GM21423 (cell line): Measurements from ENCODE around the gene ST3GAL6.

ENCODE experiments used
- ATAC-seq: cut with Tn5 transposase; IDR thresholded peaks from one replicate; pipeline ENCODE4 v1.9.1; 2021; ENCODE audit warnings: mild to moderate bottlenecking, moderate library complexity; ENCODE audit not compliant: unreplicated experiment

ST3GAL6 gene

DNA sequence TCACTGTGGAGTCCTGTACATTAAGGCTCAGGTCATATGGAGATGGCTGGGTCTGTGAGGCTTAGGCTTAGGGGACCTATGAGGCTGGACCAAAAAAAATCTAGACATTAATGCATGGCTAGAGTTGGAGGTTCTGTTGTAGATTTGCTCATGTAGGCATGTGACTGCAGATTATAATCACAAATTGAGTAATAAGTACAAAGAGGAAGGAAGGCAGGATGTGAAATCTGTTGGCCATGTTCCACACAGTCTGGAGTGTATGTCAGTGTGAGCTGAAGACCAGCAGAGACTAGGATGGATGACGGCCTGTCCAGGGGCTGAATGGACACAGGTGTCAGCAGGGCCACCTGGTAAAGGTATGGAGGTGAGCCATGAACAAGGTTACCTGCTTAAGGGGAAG is at the start of gene ST3GAL6:
TSS of gene ST3GAL6 (plus strand) at position 265 of the 400 bp plus-strand sequence. CDS start 5,101 bp downstream, outside the sequence.
- ATAC-seq, result no peak

DNA sequence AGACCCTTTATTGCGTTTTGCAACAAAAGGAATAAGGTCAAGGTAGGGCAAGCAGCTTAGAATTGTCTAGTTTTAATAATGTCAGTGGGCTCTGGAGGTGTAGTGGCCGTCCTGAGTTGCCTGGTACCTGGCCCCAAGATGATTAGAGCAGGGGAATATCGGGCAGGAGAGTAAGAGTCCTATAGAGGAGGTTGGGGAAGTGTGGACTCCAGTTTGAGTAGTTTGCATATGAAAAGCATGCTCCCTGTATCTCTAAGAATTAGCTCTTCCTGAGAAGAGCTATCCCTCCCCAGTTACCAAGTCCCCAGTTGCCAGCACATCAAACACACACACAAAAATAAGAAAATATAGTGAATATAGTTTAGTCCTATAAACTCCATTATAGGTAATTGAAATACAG is 49.2 kb upstream of the ST3GAL6 start:
- no peak for ATAC-seq

- no peak for ATAC-seq
These were observed 45.6 kb upstream of the ST3GAL6 start for GRCh38 chr3:98717584-98717983.

GRCh38 chr3:98718730-98719129 is 44.4 kb upstream of the ST3GAL6 start:
- ATAC-seq, result no peak

DNA sequence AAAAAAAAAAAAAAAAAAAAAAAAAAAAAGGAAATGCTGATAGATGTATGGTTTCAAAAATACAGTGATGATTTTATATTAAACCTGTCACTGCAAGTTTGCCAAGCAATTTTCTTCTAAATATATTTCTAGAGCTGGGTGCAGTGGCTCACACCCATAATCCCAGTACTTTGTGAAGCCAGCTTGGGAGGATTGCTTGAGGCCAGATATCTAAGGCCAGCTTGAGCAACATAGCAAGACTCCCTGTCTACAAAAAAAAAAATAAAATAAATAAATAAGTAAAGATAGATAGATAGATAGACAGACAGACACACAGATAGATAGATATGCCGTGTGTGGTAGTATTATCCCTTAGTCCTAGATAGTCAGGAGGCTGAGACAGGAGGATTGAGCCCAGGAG is 41.4 kb upstream of the ST3GAL6 start:
- ATAC-seq, result no peak

- ATAC-seq, result no peak
These were observed 40.8 kb upstream of the ST3GAL6 start for GRCh38 chr3:98722389-98722788.

- no peak for ATAC-seq
These were observed 37.8 kb upstream of the ST3GAL6 start for GRCh38 chr3:98725352-98725751.

DNA sequence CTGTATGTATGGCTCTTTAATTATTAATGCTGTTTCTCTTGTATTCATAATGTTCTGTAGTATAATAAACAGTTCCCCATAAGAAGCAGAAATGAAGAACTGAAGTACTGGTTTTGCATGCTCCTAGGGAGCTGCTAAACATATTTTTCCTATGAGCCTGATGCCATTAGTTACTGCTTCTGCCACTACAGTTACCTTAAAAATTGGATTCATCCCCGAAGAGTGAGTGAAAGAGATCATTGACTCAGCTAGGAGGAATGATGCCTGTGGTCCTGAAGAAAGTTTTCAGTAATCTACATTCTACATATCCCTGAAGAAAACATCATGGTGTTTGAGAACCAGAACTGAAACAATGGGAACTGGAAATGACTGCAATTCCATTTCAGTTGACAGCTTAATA is 37.1 kb upstream of the ST3GAL6 start:
- ATAC-seq, result no peak

DNA sequence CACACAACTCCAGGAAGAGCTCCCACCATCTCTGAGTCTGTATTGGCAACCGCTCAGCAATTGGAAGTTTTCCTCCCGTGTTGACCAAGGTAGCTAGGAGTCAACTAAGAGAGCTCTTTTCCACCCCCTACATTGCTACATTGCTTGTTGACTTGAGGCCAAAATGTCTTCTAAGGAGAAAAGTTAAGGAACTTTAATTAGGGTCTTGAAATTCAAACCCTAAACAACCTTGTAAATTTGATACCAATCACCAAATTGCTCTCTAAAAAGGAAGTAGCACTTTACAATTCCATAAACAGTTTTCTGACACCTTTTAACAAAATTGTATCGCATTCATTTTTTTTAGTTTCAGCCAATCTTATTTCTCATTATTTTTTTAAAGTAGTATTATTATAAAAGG is 35.5 kb upstream of the ST3GAL6 start:
- no peak for ATAC-seq

DNA sequence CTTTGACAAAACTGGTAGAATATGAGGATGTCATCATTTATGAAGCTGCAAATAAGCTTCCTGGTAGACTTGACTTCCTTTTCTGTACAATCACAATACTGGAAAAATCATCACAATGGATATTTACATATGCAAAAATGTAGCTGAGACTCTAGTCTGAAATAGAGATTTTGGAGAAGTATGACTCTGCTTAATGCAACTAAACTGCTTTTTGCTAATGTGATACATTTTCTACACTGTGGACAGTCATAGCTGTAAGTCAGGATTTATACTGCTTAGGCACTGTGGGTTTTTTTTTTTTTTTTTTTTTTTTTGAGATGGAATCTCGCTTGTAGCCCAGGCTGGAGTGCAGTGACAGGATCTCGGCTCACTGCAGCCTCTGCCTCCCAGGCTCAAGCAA is 34.5 kb upstream of the ST3GAL6 start:
- ATAC-seq, result no peak

GRCh38 chr3:98730338-98730737 is 32.8 kb upstream of the ST3GAL6 start:
- ATAC-seq, result peak; percentile 41

DNA sequence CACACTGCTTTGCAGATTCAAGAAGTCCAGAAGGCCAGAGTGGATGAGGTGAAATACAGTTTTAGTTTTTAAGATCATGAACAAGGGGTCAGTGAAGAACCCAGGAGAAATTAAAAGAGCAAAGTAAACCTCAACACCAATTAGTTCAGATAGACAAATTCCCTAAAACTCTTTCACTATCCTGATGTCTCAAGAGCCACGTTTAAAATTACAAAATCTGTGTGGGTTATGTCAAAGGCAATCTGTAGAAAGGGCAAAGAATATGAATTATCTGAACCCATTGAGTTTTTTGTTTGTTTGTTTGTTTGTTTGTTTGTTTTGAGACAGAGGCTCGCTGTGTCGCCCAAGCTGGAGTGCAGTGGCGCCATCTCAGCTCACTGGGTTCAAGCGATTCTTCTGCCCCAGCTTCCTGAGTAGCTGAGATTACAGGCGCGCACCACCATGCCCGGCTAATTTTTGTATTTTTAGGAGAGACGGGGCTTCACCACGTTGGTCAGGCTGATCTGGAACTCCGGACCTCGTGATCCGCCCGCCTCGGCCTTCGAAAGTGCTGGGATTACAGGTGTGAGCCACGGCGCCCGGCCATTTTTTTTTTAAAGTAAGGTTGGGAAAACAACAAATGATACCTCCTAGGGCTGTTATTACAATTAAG is 32.1 kb upstream of the ST3GAL6 start:
- ATAC-seq, result no peak

- ATAC-seq, result peak; percentile 40
These were observed 31.3 kb upstream of the ST3GAL6 start for GRCh38 chr3:98731720-98732285.

- ATAC-seq, result peak; percentile 33
These were observed 30.7 kb upstream of the ST3GAL6 start for GRCh38 chr3:98732286-98733052.

DNA sequence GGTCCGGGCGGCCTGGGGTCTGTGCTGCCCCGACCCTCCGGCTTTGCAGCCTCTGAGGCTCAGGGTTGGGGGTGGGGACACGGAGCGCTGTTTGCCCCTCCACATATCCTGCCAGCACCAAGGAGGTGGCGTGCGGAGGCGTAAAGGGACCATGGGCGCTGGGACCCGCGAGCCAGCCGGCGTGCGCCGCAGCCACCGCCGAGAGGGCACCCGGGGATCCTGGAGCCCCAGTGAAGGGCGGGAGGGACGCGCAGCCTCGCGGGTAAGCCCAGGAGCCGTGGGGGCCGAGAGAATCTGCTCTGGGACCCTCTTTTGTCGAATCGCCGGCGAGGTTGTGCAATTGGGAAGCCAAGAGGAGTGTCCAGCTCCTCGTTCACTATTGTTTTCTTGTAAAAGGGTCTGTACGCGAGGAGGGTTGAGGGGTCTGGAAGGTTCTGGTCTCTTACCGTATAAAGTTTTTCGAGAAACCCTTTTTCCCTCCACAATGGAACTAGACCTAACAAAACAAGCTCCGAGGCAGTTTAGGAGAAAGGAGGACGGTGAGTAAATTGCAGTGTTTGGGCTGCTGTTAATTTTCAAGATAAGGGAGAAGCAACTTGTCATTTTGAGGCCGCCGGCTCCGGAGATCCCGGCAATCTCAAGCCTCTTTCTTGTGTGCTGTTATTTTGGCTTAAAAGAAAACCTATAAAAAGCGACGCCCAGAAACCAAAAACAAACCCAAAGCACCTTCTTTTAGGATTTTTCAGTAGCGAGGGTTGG is 29.9 kb upstream of the ST3GAL6 start:
- peak; percentile 32 for ATAC-seq

- no peak for ATAC-seq
These were observed 29.3 kb upstream of the ST3GAL6 start for GRCh38 chr3:98733812-98734281.

DNA sequence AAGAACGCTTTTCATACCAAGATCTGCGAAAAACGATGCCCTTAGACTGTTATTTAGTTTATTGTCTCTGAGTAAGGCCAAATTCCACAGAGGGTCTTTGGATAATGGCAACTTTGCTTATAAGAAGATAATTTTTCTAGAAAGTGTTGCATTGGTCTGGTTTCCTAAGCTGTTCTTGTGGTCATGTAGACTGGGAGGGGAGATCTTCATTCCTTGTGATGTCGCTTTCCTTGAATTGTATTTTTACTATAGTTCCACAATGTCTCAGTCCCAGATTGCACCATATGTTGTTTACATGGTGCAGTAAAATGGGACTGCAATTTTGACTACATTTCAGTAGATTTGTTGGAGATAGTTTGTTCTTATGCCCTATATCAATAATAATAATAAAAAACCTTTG is 28.8 kb upstream of the ST3GAL6 start:
- no peak for ATAC-seq

DNA sequence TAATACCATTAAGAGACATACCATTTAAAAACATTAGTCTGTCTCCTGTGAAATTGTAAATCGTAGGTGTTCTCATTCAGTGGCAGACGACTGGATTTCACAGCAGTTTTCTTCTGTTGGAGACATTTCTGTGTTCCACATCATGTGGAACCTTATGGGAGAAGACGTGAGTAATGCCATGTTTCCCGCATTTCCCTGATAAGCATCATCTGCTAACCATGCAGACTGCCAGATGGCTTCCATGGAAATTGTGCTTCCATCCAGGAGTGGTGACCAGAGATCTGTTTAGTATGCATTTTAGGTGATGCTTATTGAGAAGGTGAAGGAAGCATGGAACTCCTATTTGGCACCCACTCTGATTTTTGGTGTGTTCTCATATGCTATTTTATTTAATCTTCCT is 28.4 kb upstream of the ST3GAL6 start:
- no peak for ATAC-seq

GRCh38 chr3:98735296-98735695 is 27.8 kb upstream of the ST3GAL6 start:
- no peak for ATAC-seq

- no peak for ATAC-seq
These were observed 27.3 kb upstream of the ST3GAL6 start for GRCh38 chr3:98735761-98736269.

DNA sequence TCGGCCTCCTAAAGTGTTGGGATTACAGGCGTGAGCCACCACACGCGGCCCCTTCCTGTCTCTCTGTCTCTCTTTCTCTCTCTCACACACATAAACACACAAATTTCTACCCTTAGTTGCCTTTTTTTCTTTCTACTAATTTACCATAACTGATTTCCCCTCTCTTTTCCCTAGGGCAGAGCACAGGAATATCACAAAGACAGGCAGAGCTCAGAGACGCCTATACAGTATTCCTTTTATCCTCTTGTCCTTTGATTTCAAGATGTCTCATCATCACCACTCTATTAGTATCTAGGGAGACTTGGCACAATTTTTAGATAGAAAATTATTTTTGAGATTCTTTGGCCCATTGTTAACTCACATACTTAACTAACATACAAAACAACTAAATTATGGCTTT is 25.8 kb upstream of the ST3GAL6 start:
- no peak for ATAC-seq
